ENCODE data around the gene SLC44A4.

Gene SLC44A4

DNA sequence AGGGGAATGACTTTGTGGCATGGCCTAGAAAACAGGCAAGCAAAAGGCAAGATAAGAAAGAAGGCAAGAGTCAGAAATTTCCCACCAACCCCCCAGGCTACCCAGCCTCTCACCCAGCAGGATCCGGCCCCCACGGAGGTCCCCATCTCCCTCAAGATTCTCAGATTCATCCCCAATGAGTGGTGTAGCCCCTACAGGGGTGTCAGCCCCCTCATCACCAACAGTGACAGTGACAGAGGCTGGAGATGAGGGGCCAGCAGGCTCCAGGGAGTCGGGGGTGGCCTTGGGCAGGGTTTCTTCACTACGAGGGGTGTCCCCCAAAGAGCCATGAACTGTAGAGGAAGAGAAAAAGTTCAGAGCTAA is 17.7 kb upstream of the SLC44A4 start:
- DNase-seq (ENCODE audit: insufficient read length, low spot score) (no peak), FAIRE-seq (no peak)
- TF ChIP-seq, protein P1, sequence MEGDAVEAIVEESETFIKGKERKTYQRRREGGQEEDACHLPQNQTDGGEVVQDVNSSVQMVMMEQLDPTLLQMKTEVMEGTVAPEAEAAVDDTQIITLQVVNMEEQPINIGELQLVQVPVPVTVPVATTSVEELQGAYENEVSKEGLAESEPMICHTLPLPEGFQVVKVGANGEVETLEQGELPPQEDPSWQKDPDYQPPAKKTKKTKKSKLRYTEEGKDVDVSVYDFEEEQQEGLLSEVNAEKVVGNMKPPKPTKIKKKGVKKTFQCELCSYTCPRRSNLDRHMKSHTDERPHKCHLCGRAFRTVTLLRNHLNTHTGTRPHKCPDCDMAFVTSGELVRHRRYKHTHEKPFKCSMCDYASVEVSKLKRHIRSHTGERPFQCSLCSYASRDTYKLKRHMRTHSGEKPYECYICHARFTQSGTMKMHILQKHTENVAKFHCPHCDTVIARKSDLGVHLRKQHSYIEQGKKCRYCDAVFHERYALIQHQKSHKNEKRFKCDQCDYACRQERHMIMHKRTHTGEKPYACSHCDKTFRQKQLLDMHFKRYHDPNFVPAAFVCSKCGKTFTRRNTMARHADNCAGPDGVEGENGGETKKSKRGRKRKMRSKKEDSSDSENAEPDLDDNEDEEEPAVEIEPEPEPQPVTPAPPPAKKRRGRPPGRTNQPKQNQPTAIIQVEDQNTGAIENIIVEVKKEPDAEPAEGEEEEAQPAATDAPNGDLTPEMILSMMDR (IDR thresholded peaks at IDR 0.05; ENCODE audit: insufficient read depth, missing control alignments): no peak

DNA sequence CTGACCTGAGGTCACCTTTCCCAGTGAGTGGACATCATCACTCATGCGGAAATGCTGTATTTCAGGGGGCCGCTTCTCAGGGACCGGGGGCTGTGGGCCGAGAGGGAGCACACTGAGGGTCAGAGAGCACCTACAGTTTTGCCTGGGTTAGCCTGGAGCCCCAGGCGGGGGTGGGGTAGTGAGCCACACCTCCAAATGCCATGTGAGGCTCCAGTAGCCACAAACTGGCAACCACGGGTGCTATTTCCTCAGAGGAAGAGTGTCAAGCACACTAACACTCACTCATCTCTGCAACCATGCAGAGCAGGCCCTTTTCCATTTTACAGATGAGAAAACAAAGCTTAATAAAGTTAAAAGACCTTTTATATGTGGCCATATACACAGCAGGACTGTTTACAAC is 14.0 kb upstream of the SLC44A4 start:
- DNase-seq (ENCODE audit: insufficient read length, low spot score) (no peak), FAIRE-seq (no peak)
- TF ChIP-seq, protein P1 (IDR thresholded peaks at IDR 0.05; ENCODE audit: insufficient read depth, missing control alignments): no peak

GRCh38 chr6:31889331-31889972 is 10.7 kb upstream of the SLC44A4 start:
- DNase-seq (ENCODE audit: insufficient read length, low spot score) (no peak), FAIRE-seq (no peak)
- TF ChIP-seq, protein P1 (IDR thresholded peaks at IDR 0.05; ENCODE audit: insufficient read depth, missing control alignments): no peak

GRCh38 chr6:31888276-31889258 is 9.8 kb upstream of the SLC44A4 start:
- DNase-seq (ENCODE audit: insufficient read length, low spot score) (peak; percentile 52), FAIRE-seq (no peak)
- TF ChIP-seq, protein P1 (IDR thresholded peaks at IDR 0.05; ENCODE audit: insufficient read depth, missing control alignments): peak; percentile 62

DNA sequence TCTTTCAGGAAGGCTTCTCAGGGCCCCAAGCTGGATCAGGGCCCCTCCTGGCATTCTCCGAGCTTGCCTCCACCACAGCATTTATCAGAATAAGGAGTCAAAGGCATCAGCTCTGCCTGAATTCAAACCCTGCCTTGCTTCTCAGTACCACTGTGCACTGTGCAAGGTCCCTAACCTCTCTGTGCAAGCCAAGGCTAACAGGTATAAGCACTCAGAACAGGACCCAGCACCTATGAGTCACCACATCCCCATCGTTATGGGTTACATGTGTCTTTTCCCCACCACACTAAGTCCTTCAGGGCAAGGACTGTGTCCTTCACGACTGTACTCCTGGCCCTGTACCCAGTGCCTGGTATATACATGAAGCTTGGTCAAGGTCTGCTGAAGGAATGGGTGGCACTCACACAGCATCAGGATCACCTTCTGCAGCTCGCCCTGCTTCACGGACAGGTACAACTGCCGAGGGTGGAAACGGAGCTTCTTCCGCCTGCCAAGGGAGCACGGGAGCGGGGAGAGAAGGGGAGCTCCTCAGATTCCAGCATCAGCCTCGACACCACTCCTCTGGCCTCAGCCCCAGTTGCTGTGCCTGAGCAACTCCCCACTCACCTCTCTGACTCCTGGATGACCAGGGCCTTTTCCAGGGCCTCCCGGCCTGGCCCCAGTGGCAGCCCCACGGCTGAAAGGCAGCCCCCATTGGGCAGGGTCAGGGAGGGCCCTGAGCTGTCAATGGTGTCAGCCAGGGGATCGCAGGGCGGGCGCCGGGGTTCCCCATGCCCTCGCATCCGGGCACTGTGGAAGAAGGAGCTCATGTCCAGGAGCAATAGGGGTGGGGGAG is 8.6 kb upstream of the SLC44A4 start:
- DNase-seq (ENCODE audit: insufficient read length, low spot score): no peak
- no peak for FAIRE-seq
- TF ChIP-seq, protein P1 (IDR thresholded peaks at IDR 0.05; ENCODE audit: insufficient read depth, missing control alignments): no peak

DNA sequence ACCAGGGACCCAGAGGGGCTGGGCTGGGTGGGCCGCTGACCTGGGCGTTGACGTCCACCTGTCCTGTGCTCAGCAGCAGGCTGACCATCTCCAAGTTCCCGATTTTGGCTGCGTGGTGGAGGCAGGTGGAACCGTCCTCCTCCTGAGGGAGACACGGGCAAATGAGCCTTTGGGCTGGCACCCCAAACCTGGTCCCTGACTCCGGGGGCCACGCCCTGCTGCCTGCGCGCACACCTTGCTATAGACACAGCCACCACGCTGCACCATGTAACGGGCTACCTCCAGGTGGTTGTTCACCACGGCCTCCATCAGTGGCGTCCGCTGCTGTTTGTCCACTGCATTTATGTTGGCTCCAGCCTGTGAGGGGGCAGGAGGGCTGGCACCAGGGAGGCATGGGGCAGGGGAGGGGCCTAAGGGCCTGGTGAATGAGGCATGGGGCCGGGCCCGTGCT is 7.8 kb upstream of the SLC44A4 start:
- no peak for FAIRE-seq
- DNase-seq (ENCODE audit: insufficient read length, low spot score): no peak
- TF ChIP-seq, protein P1 (IDR thresholded peaks at IDR 0.05; ENCODE audit: insufficient read depth, missing control alignments): no peak
